Stimulated activated naive CD8-positive, alpha-beta T cell treated with anti-CD3 and anti-CD28 coated beads, Interleukin-15, Interleukin-2, amounts not matched to agents 100 ng/mL and 50 ng/mL, for 24 hours (primary cell): ENCODE data around the gene DUXB.

Experiments
- H3K27ac Mint-ChIP-seq: one replicate; pipeline ENCODE4 v1.8.0; 2021; ENCODE audit warnings: mild to moderate bottlenecking, mixed read lengths
- H3K27me3 Mint-ChIP-seq: one replicate; pipeline ENCODE4 v1.8.0; 2021; ENCODE audit warnings: mixed read lengths
- H3K36me3 Mint-ChIP-seq: one replicate; pipeline ENCODE4 v1.8.0; 2021; ENCODE audit warnings: low read depth, mixed read lengths
- H3K4me1 Mint-ChIP-seq: one replicate; pipeline ENCODE4 v1.8.0; 2021; ENCODE audit warnings: low read depth, mixed read lengths
- H3K4me3 Mint-ChIP-seq: one replicate; pipeline ENCODE4 v1.8.0; 2021; ENCODE audit warnings: mild to moderate bottlenecking, mixed read lengths
- H3K9me3 Mint-ChIP-seq: one replicate; pipeline ENCODE4 v1.8.0; 2021; ENCODE audit warnings: mixed read lengths

Gene DUXB

GRCh38 chr16:75701361-75701760 is at the start of gene DUXB:
TSS of gene DUXB (minus strand) at chr16:75701461. CDS start at chr16:75701418, 43 bp downstream.
- no peaks in the 10 kb centered on the region for H3K4me1 Mint-ChIP-seq
- no peaks in the 10 kb centered on the region for H3K36me3 Mint-ChIP-seq

GRCh38 chr16:75750528-75750927 is 49.3 kb upstream of the DUXB start:
- H3K27ac Mint-ChIP-seq, result no peak overlapping the region
- H3K4me3 Mint-ChIP-seq, result no peak overlapping the region
- H3K27me3 Mint-ChIP-seq, result peaks cover 21% of the 10 kb centered on the region

More at GRCh38 chr16:75701361-75701760, at the start of gene DUXB:
- no peak within 1 kb of the TSS for H3K27ac Mint-ChIP-seq
- peaks cover 4% of the 10 kb centered on the region for H3K27me3 Mint-ChIP-seq
- H3K4me3 Mint-ChIP-seq, result no peak within 1 kb of the TSS
- H3K9me3 Mint-ChIP-seq, result no peaks in the 10 kb centered on the region

GRCh38 chr16:75746359-75746758 is 45.1 kb upstream of the DUXB start:
- Mint-ChIP-seq H3K4me3 (no peak overlapping the region), H3K9me3 (peaks cover 12% of the 10 kb centered on the region), H3K27me3 (peaks cover 34% of the 10 kb centered on the region), H3K4me1 (no peaks in the 10 kb centered on the region), H3K27ac (no peak overlapping the region), H3K36me3 (peaks cover 3% of the 10 kb centered on the region)

More at GRCh38 chr16:75750528-75750927, 49.3 kb upstream of the DUXB start:
- H3K36me3 Mint-ChIP-seq, result no peaks in the 10 kb centered on the region
- no peaks in the 10 kb centered on the region for H3K4me1 Mint-ChIP-seq
- H3K9me3 Mint-ChIP-seq, result no peaks in the 10 kb centered on the region

- Mint-ChIP-seq H3K4me3 (no peak overlapping the region), H3K36me3 (peaks cover 3% of the 10 kb centered on the region), H3K9me3 (peaks cover 12% of the 10 kb centered on the region), H3K27me3 (peaks cover 34% of the 10 kb centered on the region), H3K27ac (no peak overlapping the region), H3K4me1 (no peaks in the 10 kb centered on the region)
Observed at GRCh38 chr16:75745823-75746222, 44.6 kb upstream of the DUXB start.

GRCh38 chr16:75745242-75745641 is 44.0 kb upstream of the DUXB start:
- H3K9me3 Mint-ChIP-seq, result peaks cover 12% of the 10 kb centered on the region
- H3K27ac Mint-ChIP-seq, result no peak overlapping the region
- peaks cover 3% of the 10 kb centered on the region for H3K36me3 Mint-ChIP-seq
- no peak overlapping the region for H3K4me3 Mint-ChIP-seq
- H3K4me1 Mint-ChIP-seq, result no peaks in the 10 kb centered on the region
- H3K27me3 Mint-ChIP-seq, result peaks cover 34% of the 10 kb centered on the region

- H3K27me3 Mint-ChIP-seq, result peaks cover 29% of the 10 kb centered on the region
Observed at GRCh38 chr16:75742424-75743047, 41.3 kb upstream of the DUXB start.

GRCh38 chr16:75733305-75734211 is 32.3 kb upstream of the DUXB start:
- H3K4me3 Mint-ChIP-seq, result no peak overlapping the region
- H3K36me3 Mint-ChIP-seq, result no peaks in the 10 kb centered on the region
- H3K4me1 Mint-ChIP-seq, result no peaks in the 10 kb centered on the region
- H3K27me3 Mint-ChIP-seq, result peaks cover 4% of the 10 kb centered on the region
- H3K9me3 Mint-ChIP-seq, result no peaks in the 10 kb centered on the region
- H3K27ac Mint-ChIP-seq, result no peak overlapping the region

More at GRCh38 chr16:75742424-75743047, 41.3 kb upstream of the DUXB start:
- Mint-ChIP-seq H3K4me1 (no peaks in the 10 kb centered on the region), H3K36me3 (peaks cover 3% of the 10 kb centered on the region), H3K9me3 (peaks cover 12% of the 10 kb centered on the region), H3K27ac (no peak overlapping the region), H3K4me3 (no peak overlapping the region)

- no peak overlapping the region for H3K4me3 Mint-ChIP-seq
- H3K36me3 Mint-ChIP-seq, result no peaks in the 10 kb centered on the region
- peaks cover under 1% of the 10 kb centered on the region for H3K27me3 Mint-ChIP-seq
- H3K4me1 Mint-ChIP-seq, result no peaks in the 10 kb centered on the region
- H3K27ac Mint-ChIP-seq, result no peak overlapping the region
- no peaks in the 10 kb centered on the region for H3K9me3 Mint-ChIP-seq
Observed at GRCh38 chr16:75732871-75733270, 31.6 kb upstream of the DUXB start.

GRCh38 chr16:75727221-75727620 is 26.0 kb upstream of the DUXB start:
- H3K4me1 Mint-ChIP-seq, result no peaks in the 10 kb centered on the region
- peaks cover 5% of the 10 kb centered on the region for H3K9me3 Mint-ChIP-seq
- H3K36me3 Mint-ChIP-seq, result no peaks in the 10 kb centered on the region
- peaks cover 3% of the 10 kb centered on the region for H3K27me3 Mint-ChIP-seq
- H3K4me3 Mint-ChIP-seq, result no peak overlapping the region
- no peak overlapping the region for H3K27ac Mint-ChIP-seq

GRCh38 chr16:75726390-75726789 is 25.1 kb upstream of the DUXB start, which contains the start of gene CPHXL:
TSS of gene CPHXL (minus strand) at chr16:75726490. CDS start at chr16:75726442, 48 bp downstream.
- Mint-ChIP-seq H3K4me1 (no peaks in the 10 kb centered on the region), H3K36me3 (no peaks in the 10 kb centered on the region), H3K27me3 (peaks cover 9% of the 10 kb centered on the region), H3K9me3 (peaks cover 5% of the 10 kb centered on the region), H3K27ac (no peak within 1 kb of the TSS), H3K4me3 (no peak within 1 kb of the TSS)

GRCh38 chr16:75718452-75718851 is 17.2 kb upstream of the DUXB start:
- Mint-ChIP-seq H3K4me3 (no peak overlapping the region), H3K27me3 (peaks cover 18% of the 10 kb centered on the region), H3K9me3 (no peaks in the 10 kb centered on the region), H3K36me3 (no peaks in the 10 kb centered on the region), H3K27ac (no peak overlapping the region), H3K4me1 (no peaks in the 10 kb centered on the region)

GRCh38 chr16:75714661-75715060 is 13.4 kb upstream of the DUXB start:
- peaks cover 8% of the 10 kb centered on the region for H3K27me3 Mint-ChIP-seq
- H3K4me1 Mint-ChIP-seq, result no peaks in the 10 kb centered on the region
- H3K4me3 Mint-ChIP-seq, result no peak overlapping the region
- H3K27ac Mint-ChIP-seq, result no peak overlapping the region
- H3K36me3 Mint-ChIP-seq, result no peaks in the 10 kb centered on the region
- H3K9me3 Mint-ChIP-seq, result peaks cover 13% of the 10 kb centered on the region

GRCh38 chr16:75710344-75710743 is 9.1 kb upstream of the DUXB start:
- Mint-ChIP-seq H3K36me3 (no peaks in the 10 kb centered on the region), H3K4me1 (no peaks in the 10 kb centered on the region), H3K9me3 (peaks cover 13% of the 10 kb centered on the region), H3K4me3 (no peak overlapping the region), H3K27ac (no peak overlapping the region), H3K27me3 (peaks cover 9% of the 10 kb centered on the region)

- H3K36me3 Mint-ChIP-seq, result no peaks in the 10 kb centered on the region
- H3K27me3 Mint-ChIP-seq, result peaks cover 9% of the 10 kb centered on the region
- no peaks in the 10 kb centered on the region for H3K9me3 Mint-ChIP-seq
- no peak overlapping the region for H3K27ac Mint-ChIP-seq
- no peak overlapping the region for H3K4me3 Mint-ChIP-seq
- no peaks in the 10 kb centered on the region for H3K4me1 Mint-ChIP-seq
Observed at GRCh38 chr16:75703306-75703705, 2.0 kb upstream of the DUXB start.

GRCh38 chr16:75702242-75702641 is 981 bp upstream of the DUXB start:
- Mint-ChIP-seq H3K4me1 (no peaks in the 10 kb centered on the region), H3K27ac (no peak overlapping the region), H3K4me3 (no peak overlapping the region), H3K9me3 (no peaks in the 10 kb centered on the region), H3K36me3 (no peaks in the 10 kb centered on the region), H3K27me3 (peaks cover 5% of the 10 kb centered on the region)
